ENCODE data around the gene AFF3. TPM values are rescaled to one million over a fixed set of nuclear protein-coding genes. Genes with fewer than 3 reads are reported as not detected.

The AFF3 gene
- total RNA-seq, 3 donors from 2014 or later: 4.2 to 56.6 (median 5.2) TPM

DNA sequence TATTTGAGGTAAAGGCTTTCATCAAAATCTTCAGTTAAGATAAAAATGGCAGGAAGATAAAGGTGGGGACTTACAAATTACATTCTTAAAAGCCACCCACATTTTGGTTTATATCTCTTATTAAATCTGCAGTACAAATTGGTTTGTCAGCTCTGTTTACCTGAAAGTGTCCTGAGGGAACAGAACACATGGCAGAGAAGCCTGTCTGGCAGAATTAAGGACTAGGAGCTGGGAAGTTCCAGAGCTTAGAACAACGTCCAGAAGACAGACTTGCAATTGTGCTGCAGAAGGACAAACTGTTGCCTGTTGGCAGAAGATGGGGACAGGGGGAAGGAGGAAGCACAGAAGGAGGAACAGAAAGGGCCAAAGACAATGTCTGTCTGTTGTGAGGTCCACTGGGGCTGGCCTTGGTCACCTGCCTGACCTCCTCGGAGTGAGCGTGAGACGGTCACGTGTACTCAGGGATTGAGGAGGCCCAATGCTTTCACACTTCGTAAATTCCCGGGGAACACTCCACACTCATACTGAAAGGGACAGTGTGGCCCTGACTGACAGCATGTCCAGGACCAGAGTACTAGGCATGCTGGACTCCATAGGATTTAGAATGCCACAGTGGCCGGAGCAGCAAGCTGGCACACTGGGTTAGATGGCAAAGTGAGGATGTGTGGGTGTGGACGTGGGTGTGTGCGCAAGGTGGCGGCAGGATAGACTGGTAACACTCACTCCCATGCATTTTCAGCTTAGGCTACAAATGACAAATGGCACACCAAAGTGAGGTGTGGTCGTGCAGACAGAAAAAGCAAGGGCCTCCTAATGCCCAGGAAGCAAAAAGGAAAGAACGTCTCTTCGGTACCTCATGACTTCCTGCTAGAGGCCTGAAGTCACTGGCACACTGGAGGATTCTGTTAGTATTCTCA is 441.6 kb downstream of the AFF3 start:
- TF ChIP-seq, protein P1, sequence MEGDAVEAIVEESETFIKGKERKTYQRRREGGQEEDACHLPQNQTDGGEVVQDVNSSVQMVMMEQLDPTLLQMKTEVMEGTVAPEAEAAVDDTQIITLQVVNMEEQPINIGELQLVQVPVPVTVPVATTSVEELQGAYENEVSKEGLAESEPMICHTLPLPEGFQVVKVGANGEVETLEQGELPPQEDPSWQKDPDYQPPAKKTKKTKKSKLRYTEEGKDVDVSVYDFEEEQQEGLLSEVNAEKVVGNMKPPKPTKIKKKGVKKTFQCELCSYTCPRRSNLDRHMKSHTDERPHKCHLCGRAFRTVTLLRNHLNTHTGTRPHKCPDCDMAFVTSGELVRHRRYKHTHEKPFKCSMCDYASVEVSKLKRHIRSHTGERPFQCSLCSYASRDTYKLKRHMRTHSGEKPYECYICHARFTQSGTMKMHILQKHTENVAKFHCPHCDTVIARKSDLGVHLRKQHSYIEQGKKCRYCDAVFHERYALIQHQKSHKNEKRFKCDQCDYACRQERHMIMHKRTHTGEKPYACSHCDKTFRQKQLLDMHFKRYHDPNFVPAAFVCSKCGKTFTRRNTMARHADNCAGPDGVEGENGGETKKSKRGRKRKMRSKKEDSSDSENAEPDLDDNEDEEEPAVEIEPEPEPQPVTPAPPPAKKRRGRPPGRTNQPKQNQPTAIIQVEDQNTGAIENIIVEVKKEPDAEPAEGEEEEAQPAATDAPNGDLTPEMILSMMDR (IDR thresholded peaks at IDR 0.05): no peak
- intact Hi-C loops (cut with DNase I, micrococcal nuclease): no loop called here
- H3K9me3 ChIP-seq: no peaks in the 10 kb centered on the region
- no peaks in the 10 kb centered on the region for H3K4me1 ChIP-seq (ENCODE audit: low read depth)
- ATAC-seq (no peak), DNase-seq (no peak)
- H3K36me3 ChIP-seq (ENCODE audit: low read depth): no peaks in the 10 kb centered on the region
- H3K4me3 ChIP-seq: no peak overlapping the region

DNA sequence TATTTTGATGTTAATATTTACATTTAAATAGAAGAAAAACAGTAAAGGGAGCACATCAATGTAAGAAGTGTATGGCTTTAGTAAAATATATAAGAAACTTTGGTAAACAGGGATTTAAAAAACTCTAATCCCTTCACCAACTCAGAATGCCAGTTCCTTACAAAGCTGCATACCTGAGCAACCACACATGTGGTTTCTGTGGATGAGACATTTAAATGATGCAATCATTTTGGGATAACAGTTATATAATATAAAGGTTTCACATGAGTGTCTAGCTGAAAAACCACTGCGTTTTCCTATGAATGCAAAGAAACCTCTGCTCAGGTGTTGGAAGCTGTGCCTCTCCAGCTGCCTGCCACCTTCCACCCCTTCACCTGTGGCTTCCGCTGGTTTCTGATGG is 443.5 kb downstream of the AFF3 start:
- TF ChIP-seq, protein P1 (IDR thresholded peaks at IDR 0.05): no peak
- intact Hi-C loops (cut with DNase I, micrococcal nuclease): no loop called here
- ATAC-seq: no peak

DNA sequence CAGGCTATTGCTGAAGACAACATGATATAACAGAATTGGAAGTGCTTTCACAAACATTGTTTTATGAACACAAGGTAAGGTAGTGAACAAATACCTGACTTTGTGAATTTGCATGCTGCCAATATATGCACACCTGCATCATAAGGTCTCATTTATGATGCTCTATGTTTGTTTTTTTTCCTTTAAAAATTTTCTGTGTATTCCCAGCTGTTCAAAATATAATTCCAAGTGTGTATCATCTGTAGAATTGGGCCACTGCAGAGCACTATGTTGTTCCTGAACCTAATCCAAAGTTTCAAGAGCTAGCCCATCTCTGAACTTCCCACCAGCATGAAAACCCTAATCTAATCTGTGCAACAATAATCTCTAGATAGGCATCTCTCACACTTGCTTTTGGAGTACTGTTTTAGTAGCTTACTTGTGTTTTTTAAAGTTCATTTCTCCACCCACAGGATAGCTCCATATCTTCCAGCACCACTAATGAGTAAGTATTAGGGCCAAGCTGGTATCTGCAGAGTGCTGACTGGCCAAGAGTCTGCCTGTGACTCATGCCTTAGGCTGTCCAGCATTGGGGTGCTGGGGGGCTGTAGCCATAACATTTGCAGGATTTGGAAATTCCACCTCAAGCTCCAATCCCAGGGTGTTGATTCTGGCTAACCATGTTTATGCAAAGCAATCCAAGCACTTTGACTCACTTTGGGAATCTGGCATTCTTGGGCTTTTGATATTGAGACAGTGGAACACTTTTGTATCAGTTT is 444.4 kb downstream of the AFF3 start:
- intact Hi-C loops (cut with DNase I, micrococcal nuclease): no loop called here
- no peaks in the 10 kb centered on the region for H3K36me3 ChIP-seq (ENCODE audit: low read depth)
- TF ChIP-seq, protein P1 (IDR thresholded peaks at IDR 0.05): no peak
- H3K9me3 ChIP-seq: no peaks in the 10 kb centered on the region
- ATAC-seq: peak; percentile 54
- H3K4me1 ChIP-seq (ENCODE audit: low read depth): no peaks in the 10 kb centered on the region
- peak in 1 of 3 donors; percentile 4 for DNase-seq
- no peak overlapping the region for H3K4me3 ChIP-seq

More for the DNA sequence above, 443.5 kb downstream of the AFF3 start:
- Histone ChIP-seq H3K9me3 (no peaks in the 10 kb centered on the region), H3K36me3 (ENCODE audit: low read depth) (no peaks in the 10 kb centered on the region), H3K4me3 (no peak overlapping the region), H3K4me1 (ENCODE audit: low read depth) (no peaks in the 10 kb centered on the region)
- DNase-seq: no peak

GRCh38 chr2:99695944-99696253 is 446.5 kb downstream of the AFF3 start:
- Histone ChIP-seq H3K36me3 (ENCODE audit: low read depth) (no peaks in the 10 kb centered on the region), H3K4me3 (no peak overlapping the region), H3K9me3 (no peaks in the 10 kb centered on the region), H3K4me1 (ENCODE audit: low read depth) (no peaks in the 10 kb centered on the region)
- TF ChIP-seq, protein P1 (IDR thresholded peaks at IDR 0.05): no peak
- intact Hi-C loops (cut with DNase I, micrococcal nuclease): no loop called here
- no peak for ATAC-seq
- no peak for DNase-seq

DNA sequence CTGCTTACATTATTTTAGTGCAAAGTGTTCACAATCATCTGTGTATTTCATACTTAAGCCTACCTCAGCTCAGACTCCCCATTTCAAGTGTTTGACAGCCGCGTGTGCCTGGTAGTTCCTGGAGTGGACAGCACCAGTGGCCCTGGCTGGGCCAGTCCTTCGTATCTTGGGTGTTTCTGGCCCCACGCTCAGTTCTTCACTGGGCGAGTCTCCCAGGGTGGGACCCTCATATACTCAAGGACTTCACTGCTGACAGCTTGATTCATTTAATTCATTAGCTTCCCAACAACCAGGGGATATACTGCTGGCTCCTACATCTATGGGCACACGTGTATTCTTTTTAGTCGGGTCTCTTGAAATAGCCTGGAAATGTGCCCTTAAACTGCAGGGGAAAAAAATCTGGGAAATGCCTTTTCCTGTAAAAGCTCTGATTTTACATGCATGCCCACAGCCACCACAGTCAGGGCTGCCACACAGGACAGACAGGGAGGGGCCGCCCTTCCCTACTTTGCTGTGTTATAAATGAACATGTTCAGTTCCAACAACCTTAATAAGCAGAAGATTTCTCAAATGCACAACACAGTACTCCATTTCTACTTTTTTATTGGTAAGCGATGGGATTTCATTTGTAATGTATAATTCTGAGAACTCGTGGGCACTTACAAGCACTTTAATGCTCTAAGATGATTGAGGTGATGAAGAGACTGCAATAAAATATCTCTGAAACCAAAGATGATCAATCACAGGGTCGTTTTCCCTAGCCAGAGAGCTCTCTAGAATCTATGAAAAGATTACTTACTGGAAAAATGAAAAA is 447.1 kb downstream of the AFF3 start:
- H3K36me3 ChIP-seq (ENCODE audit: low read depth): no peaks in the 10 kb centered on the region
- H3K9me3 ChIP-seq: no peaks in the 10 kb centered on the region
- TF ChIP-seq, protein P1 (IDR thresholded peaks at IDR 0.05): no peak
- no peak for DNase-seq
- no peak overlapping the region for H3K4me3 ChIP-seq
- no peaks in the 10 kb centered on the region for H3K4me1 ChIP-seq (ENCODE audit: low read depth)
- no peak for ATAC-seq
- intact Hi-C loops (cut with DNase I, micrococcal nuclease): no loop called here
